GM19023 (cell line): ENCODE results near the gene IL9.

ENCODE experiments used
- ATAC-seq: cut with Tn5 transposase; IDR thresholded peaks from one replicate; pipeline ENCODE4 v1.9.1; 2021; ENCODE audit warnings: mild to moderate bottlenecking, moderate library complexity; ENCODE audit not compliant: unreplicated experiment

IL9 gene

DNA sequence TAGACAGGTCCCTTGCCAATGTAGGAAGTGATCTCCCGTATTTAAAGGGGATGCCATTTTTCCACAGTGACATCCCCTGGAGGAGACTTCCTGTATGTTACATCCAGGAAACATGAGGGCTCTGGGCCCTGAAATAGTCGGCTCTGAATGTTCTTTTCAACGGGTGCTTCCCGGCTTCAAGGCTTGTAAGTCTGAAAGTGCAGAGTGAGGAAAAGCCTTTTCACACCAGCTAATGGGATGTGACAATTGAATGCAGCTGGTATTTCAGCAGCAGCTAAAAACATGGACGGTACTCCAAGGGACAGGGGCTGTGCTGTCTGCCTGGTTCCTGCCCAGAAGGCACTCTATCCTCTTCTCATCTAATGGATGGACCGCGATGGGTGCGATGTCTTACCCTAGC, 1.4 kb downstream of the IL9 start:
- no peak for ATAC-seq

DNA sequence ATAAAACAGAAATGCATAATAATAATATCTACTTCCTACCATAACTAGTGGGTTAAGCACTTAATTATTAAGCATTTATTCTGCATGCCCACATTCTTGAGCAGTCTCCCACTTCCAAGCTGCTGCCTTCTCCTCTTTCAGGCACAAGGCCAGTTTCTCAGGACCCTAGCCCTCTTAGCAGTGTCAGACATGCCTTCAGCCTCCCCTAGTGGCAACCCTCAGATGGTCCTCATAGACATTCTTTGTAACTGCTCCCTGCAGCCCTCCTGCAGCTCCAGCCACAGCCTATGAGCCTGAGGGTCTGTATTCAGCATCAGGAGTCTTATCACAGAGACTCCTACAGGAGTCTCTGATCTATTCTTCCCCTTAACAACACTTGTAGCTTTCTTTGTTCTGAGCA, 3.9 kb downstream of the IL9 start:
- no peak for ATAC-seq

DNA sequence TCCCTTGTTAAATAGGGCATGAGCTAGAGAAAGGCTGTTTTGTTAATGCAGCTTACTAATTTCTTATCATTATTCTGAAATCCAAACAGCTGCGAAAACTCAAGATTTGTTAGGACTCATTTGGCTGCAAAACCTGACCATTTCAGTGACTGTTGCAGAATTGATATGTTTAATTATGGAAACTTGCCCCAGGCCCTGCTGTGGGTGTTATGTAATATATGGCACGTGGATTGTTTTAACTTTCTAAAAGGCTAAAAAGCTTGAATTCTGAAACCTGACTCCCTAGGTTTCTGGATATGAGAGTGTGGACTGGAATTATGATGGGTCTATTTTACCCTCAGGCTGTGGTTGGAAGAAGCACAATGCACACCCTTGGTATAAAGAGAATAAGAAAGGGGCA, 4.4 kb downstream of the IL9 start:
- no peak for ATAC-seq

DNA sequence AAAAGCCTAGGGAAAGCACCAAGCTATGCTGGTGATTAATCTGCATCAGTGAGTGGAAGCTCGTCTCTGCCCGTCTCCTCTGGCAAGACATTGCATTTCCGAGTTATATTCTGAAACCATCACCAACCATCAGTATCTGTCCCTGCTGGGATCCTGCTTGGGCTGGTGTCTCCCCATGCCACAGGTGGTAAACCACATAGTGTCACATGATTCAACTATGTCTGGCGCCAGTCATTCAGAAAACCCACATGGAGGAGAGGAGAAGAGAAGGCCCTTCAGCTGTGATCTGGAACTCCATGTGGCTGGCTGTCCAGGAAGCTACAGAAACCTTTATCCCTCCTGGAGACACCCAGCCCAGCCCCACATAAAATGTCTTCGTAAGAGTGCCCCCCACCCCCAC, 4.8 kb downstream of the IL9 start:
- peak; percentile 50 for ATAC-seq

DNA sequence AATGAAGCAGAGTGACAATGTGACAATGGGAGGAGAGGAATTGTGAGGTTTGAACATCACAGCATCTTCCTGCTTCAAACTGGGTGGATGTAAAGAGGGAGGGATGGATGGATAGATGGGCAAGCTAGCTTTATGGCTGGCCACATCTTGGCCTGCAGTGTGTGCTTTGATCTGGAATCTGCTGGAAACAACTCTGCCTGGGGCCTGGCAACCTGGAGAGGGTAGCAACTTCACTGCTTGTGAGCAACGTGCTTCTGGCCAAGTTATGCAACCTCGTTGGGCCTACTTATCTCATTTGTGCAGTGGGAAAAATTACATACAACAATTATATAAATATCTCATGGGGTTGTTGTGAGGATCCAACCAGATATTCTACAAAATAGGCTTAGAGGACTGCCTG, 5.3 kb downstream of the IL9 start:
- ATAC-seq = no peak

DNA sequence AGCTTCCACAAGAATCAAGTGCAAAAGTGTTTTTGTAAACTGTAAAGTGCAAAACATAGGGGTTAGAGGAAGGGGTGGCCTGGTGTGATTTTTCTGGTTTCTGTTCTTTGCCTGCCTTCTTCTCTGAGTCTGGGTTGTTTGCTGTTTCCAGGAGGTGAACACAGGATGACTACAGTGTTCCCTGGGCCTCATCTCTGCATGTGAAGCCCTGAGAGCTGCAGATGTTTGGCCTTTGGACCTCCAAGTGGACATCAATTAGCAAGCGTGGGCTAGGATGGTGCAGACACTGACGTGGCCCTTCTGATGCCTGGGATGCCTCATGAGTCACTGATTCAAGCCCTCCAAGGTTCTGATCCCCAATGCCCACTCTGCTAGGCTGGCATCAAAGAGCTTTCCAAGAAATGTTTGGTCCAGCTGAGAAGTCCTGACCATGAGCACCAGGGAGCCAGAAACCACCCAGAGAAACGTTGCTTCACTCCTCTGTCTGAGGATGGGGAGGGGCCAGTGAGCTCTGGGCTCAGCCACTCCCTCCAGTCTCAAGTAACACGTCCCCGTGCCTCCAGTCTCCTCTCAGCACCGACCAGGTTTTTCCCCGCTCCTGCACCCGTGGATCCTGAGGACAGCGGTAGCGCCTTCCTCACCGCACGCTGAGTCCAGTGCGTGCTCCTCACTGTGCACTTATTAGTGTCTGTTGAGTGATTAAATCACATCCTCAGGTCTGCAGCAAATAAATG, 7.6 kb downstream of the IL9 start:
- no peak for ATAC-seq

DNA sequence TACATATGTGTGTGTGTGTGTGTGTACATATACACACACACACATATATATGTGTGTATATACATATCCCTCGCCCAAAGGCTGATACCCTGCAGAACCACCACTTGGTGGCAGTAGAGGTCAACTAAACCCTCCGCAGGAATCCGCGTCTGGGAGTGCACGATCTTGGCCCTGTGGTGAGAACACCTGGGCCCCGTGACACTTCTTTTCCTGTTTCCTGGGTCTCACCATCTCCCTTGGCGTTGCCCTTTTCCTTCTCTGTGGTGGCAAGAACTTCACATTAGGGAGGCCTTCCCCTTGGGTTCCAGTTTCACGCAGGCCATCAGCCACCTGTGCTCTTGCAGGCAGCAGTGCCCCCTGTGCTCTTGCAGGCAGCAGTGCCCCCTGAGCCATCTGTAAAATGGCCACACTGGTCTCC, 8.2 kb downstream of the IL9 start:
- peak; percentile 78 for ATAC-seq

DNA sequence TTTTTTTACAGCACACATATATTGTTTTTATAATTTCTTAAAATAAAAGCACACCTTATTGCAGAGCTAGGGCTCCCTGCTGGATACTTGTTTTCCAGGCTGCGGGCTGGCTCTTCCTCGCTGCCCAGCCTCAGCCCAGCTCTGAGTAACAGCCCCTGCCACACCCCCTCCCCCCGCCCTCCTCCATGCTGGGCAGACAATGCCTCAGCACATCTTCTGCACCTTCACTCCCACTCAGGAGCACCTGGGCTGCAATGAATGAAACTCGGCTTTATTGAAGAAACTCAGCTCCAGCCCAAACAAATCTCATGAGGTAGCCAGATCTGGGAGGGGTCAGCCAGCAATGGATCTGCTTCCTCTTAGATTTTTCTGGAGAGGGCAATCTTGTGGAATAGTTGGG, 9.5 kb downstream of the IL9 start:
- no peak for ATAC-seq

DNA sequence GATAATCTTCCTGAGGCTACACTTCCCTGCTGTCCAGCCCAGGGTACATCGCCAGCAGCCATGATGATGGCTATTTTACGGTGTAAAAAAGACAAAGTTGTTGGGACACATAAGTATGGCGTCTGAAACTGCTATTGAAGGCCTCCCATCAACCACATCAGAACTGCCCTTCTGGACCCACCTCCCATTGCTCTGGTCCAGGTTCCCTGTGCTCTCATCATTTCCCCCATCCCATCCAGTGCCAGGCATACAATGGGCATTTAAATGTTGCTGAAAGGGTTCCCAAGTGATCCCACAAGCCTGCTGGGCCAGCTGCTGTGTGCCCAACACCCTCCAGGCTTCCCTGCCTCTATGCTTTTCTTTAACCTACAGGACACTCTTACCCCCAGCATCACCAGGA, 10.6 kb downstream of the IL9 start:
- ATAC-seq = no peak

DNA sequence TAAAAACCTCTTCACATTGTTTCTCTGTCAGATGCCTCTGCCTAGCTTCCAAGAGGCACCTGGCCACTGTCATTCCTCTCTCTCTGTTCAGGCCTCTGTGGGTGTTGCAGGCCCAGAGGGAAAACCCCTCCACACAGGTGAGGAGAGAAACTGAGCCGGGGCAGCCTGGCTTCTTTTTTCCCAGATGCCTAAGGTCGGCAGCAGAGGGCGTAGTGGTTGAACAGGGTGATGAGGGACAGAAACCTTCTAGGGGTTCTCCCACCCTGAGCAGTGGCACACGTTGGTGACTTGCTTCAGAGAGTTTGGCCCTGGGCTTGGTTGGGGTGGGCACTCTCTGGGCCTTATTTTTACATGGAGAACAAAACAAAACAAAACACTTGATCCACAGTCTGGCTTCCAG, 12.2 kb downstream of the IL9 start:
- no peak for ATAC-seq

DNA sequence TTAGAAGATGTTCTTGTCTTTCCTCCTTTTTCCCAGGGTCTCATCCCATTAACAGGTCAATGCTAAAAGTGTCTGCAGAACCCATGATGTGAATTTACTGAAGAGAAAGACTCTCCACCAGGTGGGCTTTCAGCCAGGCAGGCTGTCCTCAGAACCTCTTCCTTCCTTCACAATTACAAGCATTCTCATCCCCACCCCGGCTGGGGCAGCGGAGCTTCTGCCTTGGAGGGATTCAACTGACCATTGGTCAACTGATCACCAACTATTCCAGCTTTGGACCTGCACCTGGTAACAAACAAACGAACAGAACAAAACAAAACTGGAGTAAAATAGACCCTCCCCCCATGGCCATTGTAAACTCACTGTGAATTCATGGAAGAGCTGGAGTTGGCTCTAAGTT, 12.6 kb downstream of the IL9 start:
- ATAC-seq = no peak

DNA sequence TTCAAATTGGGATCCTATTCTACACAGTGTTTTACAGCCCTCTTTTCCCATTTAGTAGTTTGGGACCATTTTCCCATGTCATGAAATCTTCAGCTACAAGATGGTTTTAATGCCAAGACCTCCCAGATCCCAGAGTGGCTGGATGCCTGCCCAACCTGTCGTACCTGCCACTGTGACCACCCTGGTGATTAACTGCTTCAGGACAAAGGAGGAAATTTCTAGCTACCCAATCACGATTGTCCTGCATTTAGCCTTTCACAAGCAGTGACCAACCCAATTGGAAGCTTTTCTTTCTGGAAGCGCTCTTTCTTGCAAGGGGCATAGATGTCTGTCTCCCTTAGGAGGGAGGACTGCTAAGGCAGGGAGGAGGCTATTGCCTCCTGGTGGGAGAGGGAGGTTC, 13.8 kb downstream of the IL9 start:
- no peak for ATAC-seq

DNA sequence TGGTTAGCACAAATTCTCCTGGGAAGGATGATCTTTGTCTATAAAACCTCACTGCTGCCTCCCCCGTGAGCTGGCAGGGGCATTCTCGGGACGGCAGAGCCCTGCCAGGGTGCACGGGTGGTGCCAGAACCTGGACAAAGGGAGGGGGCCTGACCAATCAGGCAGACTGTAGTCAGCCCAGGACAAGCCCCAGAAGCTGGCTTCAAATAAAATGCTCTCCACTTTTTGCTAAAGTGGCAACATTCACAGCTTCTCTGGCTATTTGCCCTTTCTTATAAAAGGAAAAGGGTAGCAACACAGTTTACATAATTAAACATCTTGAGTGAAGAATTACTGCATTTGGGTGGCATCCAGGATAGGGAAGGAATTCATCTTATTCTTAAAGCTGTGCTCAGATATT, 14.4 kb downstream of the IL9 start:
- no peak for ATAC-seq

DNA sequence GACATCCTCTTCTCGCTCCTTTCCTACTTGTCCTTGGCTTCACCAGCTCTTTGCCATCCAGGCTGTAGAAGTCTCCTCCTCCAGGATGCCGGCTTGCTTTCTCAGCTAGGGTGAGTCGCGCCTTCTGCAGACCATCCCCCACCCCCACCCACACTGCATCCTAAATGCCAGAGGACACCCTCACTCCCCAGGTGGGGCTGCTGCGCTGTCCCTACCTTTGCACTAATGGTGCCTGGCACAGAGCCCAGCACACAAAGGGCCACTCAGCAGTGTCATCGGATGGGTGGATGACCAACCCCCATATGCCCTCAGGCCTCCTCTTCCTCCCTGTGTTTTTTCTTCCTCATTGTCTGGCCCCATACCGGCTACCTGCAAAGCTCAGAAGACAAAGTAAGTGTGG, 14.8 kb downstream of the IL9 start:
- ATAC-seq = no peak

DNA sequence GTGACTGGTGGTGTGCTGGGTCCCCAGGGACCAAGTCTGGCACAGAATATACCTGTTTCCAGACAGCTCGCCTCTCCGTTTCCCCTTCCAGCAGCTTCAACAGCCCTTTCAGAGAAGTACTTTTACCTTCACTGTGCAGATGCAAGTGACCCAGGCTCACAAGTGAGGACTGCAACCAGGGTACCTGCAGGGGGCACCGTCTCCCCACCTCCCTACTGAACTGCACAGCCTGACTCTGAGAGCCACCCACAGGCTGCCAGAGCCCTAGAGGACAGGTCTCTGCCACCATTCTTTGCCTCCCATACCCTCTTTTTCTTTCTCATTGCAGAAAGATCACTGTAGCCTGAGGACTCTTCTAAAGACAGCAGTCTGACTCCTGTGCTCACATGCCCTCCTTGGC, 15.4 kb downstream of the IL9 start:
- ATAC-seq = no peak

DNA sequence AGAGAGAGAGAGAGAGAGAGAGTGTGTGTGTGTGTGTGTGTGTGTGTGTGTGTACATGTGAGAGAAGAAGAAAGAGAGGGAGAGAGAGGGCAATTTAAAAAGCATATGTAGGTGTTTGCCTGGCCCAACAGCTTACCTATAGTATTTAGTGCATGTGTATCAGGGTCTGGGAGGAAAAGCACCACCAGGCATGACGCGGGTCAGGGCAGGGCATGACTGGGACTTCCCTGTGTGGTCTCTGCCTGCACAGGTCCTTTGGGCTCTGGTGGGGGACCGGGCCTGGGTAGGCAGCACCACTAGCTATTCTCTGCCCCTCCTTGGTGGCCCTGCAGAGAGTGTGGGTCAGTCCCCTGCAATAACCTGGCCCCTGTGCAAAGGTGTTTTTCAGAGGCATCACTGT, 16.1 kb downstream of the IL9 start:
- ATAC-seq = no peak

DNA sequence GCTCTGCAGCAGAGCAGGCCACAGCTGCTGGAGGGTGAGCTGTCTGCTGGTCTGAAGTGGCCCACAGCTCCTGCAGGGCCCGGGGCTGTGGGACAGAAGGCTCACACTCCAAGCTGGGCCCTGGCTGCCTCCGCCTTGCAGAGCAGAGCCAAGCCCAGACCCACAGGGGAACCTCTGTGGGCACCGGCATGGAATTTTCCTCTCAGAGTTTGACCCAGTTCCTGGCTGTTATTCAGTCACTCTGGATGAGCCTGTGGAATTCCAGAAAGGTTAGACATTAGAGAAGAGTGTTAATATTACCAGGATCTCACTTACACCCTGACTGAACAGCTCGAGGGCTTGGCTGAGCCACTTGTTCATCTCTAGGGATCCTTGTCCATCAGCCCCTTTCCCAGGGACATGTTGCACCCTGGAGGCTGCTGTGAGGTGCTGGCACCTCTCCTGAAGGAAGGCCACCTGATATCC, 17.5 kb downstream of the IL9 start:
- ATAC-seq = no peak

DNA sequence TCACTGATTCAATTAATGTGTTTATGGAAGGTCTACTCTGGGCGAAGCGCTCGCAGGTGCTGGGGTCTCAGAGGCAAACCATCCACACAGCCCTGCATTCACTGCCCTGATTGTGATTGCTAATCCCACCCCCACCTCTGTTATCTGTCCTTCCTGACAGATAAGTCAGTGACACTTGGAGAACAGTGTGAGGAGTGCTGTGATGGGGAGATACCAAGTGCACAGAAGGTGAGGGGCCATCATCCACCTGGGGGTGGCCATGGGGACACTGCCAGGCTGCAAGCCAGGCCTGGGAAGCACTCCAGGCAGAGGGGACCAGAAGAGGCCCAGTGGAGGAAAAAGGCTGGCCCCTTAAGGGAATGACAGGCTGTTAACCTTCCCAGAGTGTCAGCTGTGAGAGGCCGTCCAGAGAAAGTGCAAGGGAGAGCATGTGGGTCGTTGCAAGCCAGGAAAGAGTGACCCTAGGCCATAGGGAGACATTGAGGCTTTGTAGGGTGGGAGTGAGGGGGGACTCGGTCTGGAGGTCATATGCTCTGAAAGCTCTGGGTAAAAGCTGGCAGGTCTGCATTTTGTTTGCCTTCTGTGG, 18.0 kb downstream of the IL9 start:
- ATAC-seq = no peak

DNA sequence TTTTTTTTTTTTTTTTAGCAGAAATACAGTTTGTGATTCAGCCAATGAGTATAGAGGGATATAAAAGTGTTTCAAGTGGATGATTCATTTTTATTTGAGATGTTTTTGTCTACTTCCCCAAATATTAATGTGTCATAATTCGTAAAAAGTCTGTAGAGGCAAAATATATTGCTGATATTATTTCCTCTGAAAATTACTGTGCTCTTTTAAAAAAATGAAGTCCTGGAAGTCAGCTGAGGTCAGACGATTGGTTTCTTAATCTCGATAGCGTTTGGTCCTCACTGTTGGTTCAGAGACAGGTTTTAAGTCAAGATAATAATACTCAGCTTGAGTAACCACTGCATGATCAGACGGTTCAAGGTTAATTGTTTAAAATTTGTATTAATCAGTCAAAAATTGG, 19.5 kb downstream of the IL9 start:
- no peak for ATAC-seq

DNA sequence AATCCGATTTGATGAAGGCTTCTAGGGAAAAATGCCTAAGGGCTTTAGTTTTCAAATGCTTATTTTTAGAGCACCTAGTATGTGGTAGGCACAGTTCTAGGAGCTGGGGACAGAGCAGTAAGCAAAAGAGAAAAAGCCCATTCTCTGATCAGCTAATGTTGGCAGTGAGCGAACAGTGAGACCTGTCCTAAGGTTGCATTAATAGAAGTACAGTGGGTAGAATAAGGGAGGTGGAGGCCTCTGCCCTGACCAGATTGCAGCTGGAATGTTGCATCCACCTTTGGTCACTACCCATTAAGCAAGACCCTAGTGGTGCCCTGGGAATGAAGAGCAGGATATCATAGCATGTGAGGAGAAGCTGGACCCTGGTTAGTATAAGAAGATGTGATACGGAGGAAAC, 20.1 kb downstream of the IL9 start:
- no peak for ATAC-seq

DNA sequence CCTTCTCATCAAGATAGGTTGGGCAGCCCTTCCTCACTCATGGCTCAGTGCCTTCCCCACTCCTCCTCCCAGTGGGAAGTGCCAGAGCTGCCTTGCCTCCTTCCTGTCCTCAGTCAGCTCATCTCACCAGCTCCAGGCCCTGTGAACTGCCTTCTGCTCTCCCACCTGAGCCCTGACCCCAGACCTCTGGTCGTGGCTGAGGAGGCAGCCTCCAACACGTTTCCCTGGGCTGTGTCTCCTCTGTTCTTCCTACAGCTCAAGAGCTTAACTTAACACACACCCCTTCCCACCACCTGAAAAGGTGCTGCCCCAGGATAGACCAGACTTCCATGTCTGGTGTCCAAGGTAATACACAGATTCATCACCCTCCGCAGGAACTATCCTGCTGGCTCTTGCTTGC, 21.2 kb downstream of the IL9 start:
- no peak for ATAC-seq

DNA sequence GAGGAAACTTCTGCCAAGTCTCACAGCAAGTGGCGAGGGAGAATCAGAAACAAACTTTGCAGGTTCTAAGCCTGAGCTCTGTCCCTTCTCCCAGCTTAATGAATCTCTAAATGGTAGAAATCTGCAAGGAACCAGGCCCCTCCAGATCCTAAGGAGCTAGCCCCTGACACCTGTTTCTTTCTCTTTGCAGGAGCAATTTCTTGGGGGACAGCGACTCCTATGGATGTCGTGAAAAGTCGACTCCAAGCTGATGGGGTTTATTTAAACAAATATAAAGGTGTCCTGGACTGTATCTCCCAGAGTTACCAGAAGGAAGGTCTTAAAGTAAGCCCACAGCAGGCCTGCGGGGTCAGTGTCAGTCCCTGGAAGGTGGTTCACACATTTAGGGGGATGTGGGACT, 21.8 kb downstream of the IL9 start:
- no peak for ATAC-seq
